HCT116 (cell line): ENCODE data around the gene CSRP3. TPM values are rescaled to one million over a fixed set of nuclear protein-coding genes. Genes with fewer than 3 reads are reported as not detected.

ENCODE experiments used
- ATAC-seq: fragments of 200-7000 bp; cut with Tn5 transposase; 2 replicates; pipeline ENCODE4 v1.9.1; 2020; ENCODE audit warnings: mild to moderate bottlenecking, moderate library complexity
- BruUV-seq: library from RNA; stranded (reverse); fragments of 400-500 nt; replicated peaks from 2 replicates; lab custom pipeline; 2021; lab: Mats Ljungman, UMichigan
- CTCF ChIA-PET: fragments of 300-600 bp; sonication (Branson Sonifier 250); formaldehyde crosslinking; loops from one replicate; lab custom pipeline; 2021; ENCODE audit warnings: antibody characterized with exemption; lab: Charles Lee
- POLR2A ChIA-PET: fragments of 300-600, 350-600 bp; sonication (Branson Sonifier 250); formaldehyde crosslinking; loops from one replicate; lab custom pipeline; 2021; ENCODE audit warnings: antibody characterized with exemption; lab: Charles Lee
- RAD21 ChIA-PET, 2 experiments: fragments of 300-600 bp; sonication (Branson Sonifier 250); formaldehyde crosslinking; loops; one replicate each; lab custom pipeline; 2023; ENCODE audit warnings: low total read pairs in 2 of 2; ENCODE audit not compliant: uncharacterized antibody in 2 of 2, unreplicated experiment in 2 of 2, low non-redundant PET in 1 of 2; lab: Charles Lee
- DNase-seq: peaks from one replicate; pipeline ENCODE4 v3.0.0-alpha.2; 2010; ENCODE audit warnings: low read depth, low spot score
- H2AFZ ChIP-seq: fragments of 200-600 bp; shearing (Covaris generic), sonication (generic); 2 replicates; pipeline ENCODE4 v1.6.1; 2017; ENCODE audit warnings: low read depth, mixed run types, mixed read lengths, antibody characterized with exemption, low read length; ENCODE audit not compliant: poor library complexity, severe bottlenecking
- H3K27ac ChIP-seq: 2 replicates; pipeline ENCODE4 v1.5.1; 2012; ENCODE audit warnings: low read depth, low read length
- H3K27me3 ChIP-seq: fragments of 200-600 bp; sonication (generic); 2 replicates; pipeline ENCODE4 v1.6.1; 2016; ENCODE audit warnings: mixed run types, low read length, mixed read lengths; ENCODE audit not compliant: insufficient read depth
- H3K36me3 ChIP-seq, 2 experiments: fragments of 200-500 bp in 1 of 2; fragments of 200-600 bp in 1 of 2; sonication (Bioruptor generic) in 1 of 2; sonication (generic) in 1 of 2; 2 replicates each; pipeline versions ENCODE4 v1.5.1 to v1.6.1; 2014 to 2016; ENCODE audit warnings: low read length in 2 of 2, inconsistent platforms in 1 of 2, mixed read lengths in 1 of 2, mixed run types in 1 of 2; ENCODE audit not compliant: insufficient read depth in 2 of 2, control insufficient read depth in 1 of 2
- H3K4me1 ChIP-seq, 2 experiments: fragments of 200-600 bp in 1 of 2; sonication (generic) in 1 of 2; 2 replicates each; pipeline versions ENCODE4 v1.5.1 to v1.6.1; 2012 to 2017; ENCODE audit warnings: low read length in 2 of 2, inconsistent platforms in 1 of 2, mild to moderate bottlenecking in 1 of 2, mixed read lengths in 1 of 2, mixed run types in 1 of 2, moderate library complexity in 1 of 2; ENCODE audit not compliant: insufficient read depth in 2 of 2, control insufficient read depth in 1 of 2
- H3K4me2 ChIP-seq: fragments of 200-600 bp; sonication (generic); 2 replicates; pipeline ENCODE4 v1.6.1; 2017; ENCODE audit warnings: mixed run types, low read length, mixed read lengths
- H3K4me3 ChIP-seq, 2 experiments: fragments of 200-600 bp in 1 of 2; sonication (generic) in 1 of 2; replicated peaks in 1 of 2; 2 replicates each; pipeline ENCODE4 v1.5.1; 2011 to 2016; ENCODE audit warnings: low read length in 2 of 2, control low read depth in 1 of 2, low read depth in 1 of 2, mild to moderate bottlenecking in 1 of 2, mixed read lengths in 1 of 2, mixed run types in 1 of 2
- H3K79me2 ChIP-seq: fragments of 200-600 bp; sonication (generic); 2 replicates; pipeline ENCODE4 v1.6.1; 2017; ENCODE audit warnings: mild to moderate bottlenecking, mixed run types, low read length, moderate library complexity, mixed read lengths; ENCODE audit not compliant: insufficient read depth
- H3K9ac ChIP-seq: fragments of 200-600 bp; sonication (generic); 2 replicates; pipeline ENCODE4 v1.6.1; 2016; ENCODE audit warnings: low read length, mixed read lengths
- H3K9me2 ChIP-seq: fragments of 200-600 bp; sonication (generic), shearing (Covaris generic); 2 replicates; pipeline ENCODE4 v1.6.1; 2017; ENCODE audit warnings: mixed run types, mild to moderate bottlenecking, moderate library complexity; ENCODE audit not compliant: insufficient read depth
- H3K9me3 ChIP-seq, 2 experiments: fragments of 200-500 bp in 1 of 2; fragments of 200-600 bp in 1 of 2; sonication (Bioruptor generic) in 1 of 2; sonication (generic) in 1 of 2; 2 replicates each; pipeline ENCODE4 v1.6.1; 2014 to 2017; ENCODE audit warnings: low read length in 2 of 2, mixed read lengths in 2 of 2, inconsistent platforms in 1 of 2, low read depth in 1 of 2, mild to moderate bottlenecking in 1 of 2, mixed run types in 1 of 2, moderate library complexity in 1 of 2; ENCODE audit not compliant: control insufficient read depth in 1 of 2, insufficient read depth in 1 of 2
- H4K20me1 ChIP-seq: fragments of 200-600 bp; sonication (generic), shearing (Covaris generic); 2 replicates; pipeline ENCODE4 v1.6.1; 2017; ENCODE audit warnings: mixed run types, mild to moderate bottlenecking, moderate library complexity; ENCODE audit not compliant: insufficient read depth
- CBX3 ChIP-seq: IDR thresholded peaks from 2 replicates; pipeline ENCODE4 v1.6.1; 2012; ENCODE audit warnings: low read depth
- CEBPB ChIP-seq: IDR thresholded peaks from 2 replicates; pipeline ENCODE4 v1.6.1; 2012; ENCODE audit warnings: low read depth
- ELF1 ChIP-seq: IDR thresholded peaks from 2 replicates; pipeline ENCODE4 v1.6.1; 2012; ENCODE audit warnings: low read depth, borderline replicate concordance
- FOSL1 ChIP-seq: IDR thresholded peaks from 2 replicates; pipeline ENCODE4 v1.6.1; 2012; ENCODE audit warnings: low read depth
- JUND ChIP-seq: IDR thresholded peaks from 2 replicates; pipeline ENCODE4 v1.6.1; 2012
- POLR2AphosphoS5 ChIP-seq: IDR thresholded peaks from 2 replicates; pipeline ENCODE4 v1.6.1; 2011; ENCODE audit warnings: mild to moderate bottlenecking, low read depth, low read length, moderate library complexity
- RAD21 ChIP-seq: IDR thresholded peaks from 2 replicates; pipeline ENCODE4 v1.6.1; 2012; ENCODE audit warnings: low read depth, mild to moderate bottlenecking
- SIN3A ChIP-seq: IDR thresholded peaks from 2 replicates; pipeline ENCODE4 v1.6.1; 2012; ENCODE audit warnings: low read depth
- intact Hi-C: fragments of 100-400 bp; cut with micrococcal nuclease; formaldehyde crosslinking; loops from 2 replicates; pipeline ENCODE4 v1.10.0; 2022
- total RNA-seq: library from RNA; stranded (reverse); gene quantifications from one replicate; pipeline ENCODE4 v1.2.1, GENCODE V29; 2021; ENCODE audit not compliant: unreplicated experiment

CSRP3 gene
- total RNA-seq, 1 experiment from 2014 or later: not detected

GRCh38 chr11:19185036-19185435 lies 16.7 kb downstream of the CSRP3 start:
- H3K4me2 ChIP-seq: no peak overlapping the region
- H3K4me3 ChIP-seq: no peak overlapping the region
- DNase-seq (no peak), ATAC-seq (no peak)
- H2AFZ ChIP-seq: no peak overlapping the region
- H3K9me2 ChIP-seq: no peaks in the 10 kb centered on the region
- H3K36me3 ChIP-seq: no peaks in the 10 kb centered on the region
- intact Hi-C loops: no loop called here
- H4K20me1 ChIP-seq: no peaks in the 10 kb centered on the region
- H3K79me2 ChIP-seq: no peaks in the 10 kb centered on the region
- no peaks in the 10 kb centered on the region for H3K9me3 ChIP-seq
- no peaks in the 10 kb centered on the region for H3K27me3 ChIP-seq
- no TSS peak for BruUV-seq
- H3K4me1 ChIP-seq: no peaks in the 10 kb centered on the region
- H3K9ac ChIP-seq: no peak overlapping the region
- ChIA-PET POLR2A (no interaction called here), CTCF (no interaction called here), RAD21 (no interaction called here)
- H3K27ac ChIP-seq: no peak overlapping the region
- TF ChIP-seq CEBPB: no peak
- TF ChIP-seq JUND: no peak
- no peak for TF ChIP-seq CBX3
- TF ChIP-seq FOSL1: no peak
- no peak for TF ChIP-seq ELF1
- no peak for TF ChIP-seq POLR2AphosphoS5
- no peak for TF ChIP-seq RAD21
- no peak for TF ChIP-seq SIN3A

GRCh38 chr11:19183646-19184045 lies 18.1 kb downstream of the CSRP3 start:
- Histone ChIP-seq H3K4me2 (no peak overlapping the region), H3K36me3 (no peaks in the 10 kb centered on the region), H3K9me2 (no peaks in the 10 kb centered on the region)
- ATAC-seq: no peak
- intact Hi-C loops: no loop called here
- CTCF ChIA-PET: no interaction called here
- no peak for TF ChIP-seq RAD21
- TF ChIP-seq, all 23 proteins: peak for 0
- H2AFZ ChIP-seq: no peak overlapping the region
- DNase-seq: no peak
- H3K27me3 ChIP-seq: no peaks in the 10 kb centered on the region
- no peaks in the 10 kb centered on the region for H3K4me1 ChIP-seq
- no peaks in the 10 kb centered on the region for H3K9me3 ChIP-seq
- ChIA-PET RAD21 (no interaction called here), POLR2A (no interaction called here)
- no TSS peak for BruUV-seq
- H3K9ac ChIP-seq: no peak overlapping the region
- no peak overlapping the region for H3K4me3 ChIP-seq
- H3K27ac ChIP-seq: no peak overlapping the region
- H3K79me2 ChIP-seq: no peaks in the 10 kb centered on the region
- no peaks in the 10 kb centered on the region for H4K20me1 ChIP-seq
